Ishikawa (cell line): ENCODE results near the gene PYDC1.

ENCODE experiments used
- CEBPB ChIP-seq: IDR thresholded peaks from 2 replicates; pipeline ENCODE4 v1.6.1; 2012
- CREB1 ChIP-seq: IDR thresholded peaks from 2 replicates; pipeline ENCODE4 v1.6.1; 2012; ENCODE audit warnings: low read depth
- EGR1 ChIP-seq: IDR thresholded peaks from 2 replicates; pipeline ENCODE4 v1.6.1; 2012
- EP300 ChIP-seq: IDR thresholded peaks from 2 replicates; pipeline ENCODE4 v1.6.1; 2012; ENCODE audit warnings: borderline replicate concordance
- FOXM1 ChIP-seq: IDR thresholded peaks from 2 replicates; pipeline ENCODE4 v1.6.1; 2012; ENCODE audit warnings: low read depth, borderline replicate concordance
- MAX ChIP-seq: IDR thresholded peaks from 2 replicates; pipeline ENCODE4 v1.6.1; 2012
- NFIC ChIP-seq: IDR thresholded peaks from 2 replicates; pipeline ENCODE4 v1.6.1; 2012
- RAD21 ChIP-seq: IDR thresholded peaks from 2 replicates; pipeline ENCODE4 v1.6.1; 2012; ENCODE audit warnings: low read depth
- REST ChIP-seq: IDR thresholded peaks from 2 replicates; pipeline ENCODE4 v1.6.1; 2012; ENCODE audit warnings: low read depth, mild to moderate bottlenecking
- TAF1 ChIP-seq: IDR thresholded peaks from 2 replicates; pipeline ENCODE4 v1.6.1; 2012; ENCODE audit warnings: low read depth, mild to moderate bottlenecking
- TCF12 ChIP-seq: IDR thresholded peaks from 2 replicates; pipeline ENCODE4 v1.6.1; 2012; ENCODE audit warnings: low read depth
- TEAD4 ChIP-seq: IDR thresholded peaks from 2 replicates; pipeline ENCODE4 v1.6.1; 2012
- USF1 ChIP-seq: IDR thresholded peaks from 2 replicates; pipeline ENCODE4 v1.6.1; 2012
- YY1 ChIP-seq: IDR thresholded peaks from 2 replicates; pipeline ENCODE4 v1.6.1; 2012; ENCODE audit warnings: low read depth
- ZBTB7A ChIP-seq: IDR thresholded peaks from 2 replicates; pipeline ENCODE4 v1.6.1; 2012; ENCODE audit warnings: low read depth

Gene PYDC1

GRCh38 chr16:31216422-31217135, at the start of gene PYDC1:
Gene PYDC1 (minus strand): TSS chr16:31217135. CDS start chr16:31217028, 107 bp downstream.
- no peak for TF ChIP-seq EGR1
- peak; percentile 31; the same call in 1 of the 2 replicates for TF ChIP-seq MAX
- no peak for TF ChIP-seq CEBPB
- TF ChIP-seq NFIC: no peak
- TF ChIP-seq REST: no peak

- no peak for TF ChIP-seq TCF12
- no peak for TF ChIP-seq MAX
- TF ChIP-seq TAF1: no peak
- no peak for TF ChIP-seq YY1
- TF ChIP-seq FOXM1: no peak
- TF ChIP-seq CEBPB: no peak
- TF ChIP-seq REST: no peak
- TF ChIP-seq TEAD4: no peak
- TF ChIP-seq RAD21: no peak
- no peak for TF ChIP-seq EGR1
- no peak for TF ChIP-seq USF1
- TF ChIP-seq NFIC: no peak
- TF ChIP-seq ZBTB7A: no peak
These were observed 48.7 kb upstream of the PYDC1 start for GRCh38 chr16:31265329-31266245.

GRCh38 chr16:31262084-31262483, 45.1 kb upstream of the PYDC1 start:
- no peak for TF ChIP-seq FOXM1
- no peak for TF ChIP-seq USF1
- no peak for TF ChIP-seq CEBPB
- no peak for TF ChIP-seq NFIC
- no peak for TF ChIP-seq REST
- no peak for TF ChIP-seq TEAD4
- no peak for TF ChIP-seq TAF1
- TF ChIP-seq EGR1: no peak
- TF ChIP-seq ZBTB7A: no peak
- TF ChIP-seq RAD21: no peak
- TF ChIP-seq CREB1: no peak
- no peak for TF ChIP-seq TCF12
- no peak for TF ChIP-seq YY1
- no peak for TF ChIP-seq EP300
- no peak for TF ChIP-seq MAX
